SKM-1 (cell line): ENCODE measurements around the gene IFI30.

ENCODE experiments used
- DNase-seq: peaks from one replicate; lab custom pipeline; 2025; ENCODE audit not compliant: unreplicated experiment; lab: John Stamatoyannopoulos, UW

IFI30 gene

GRCh38 chr19:18223860-18224524 is 50.4 kb downstream of the IFI30 start:
- peak; percentile 61 for DNase-seq

DNA sequence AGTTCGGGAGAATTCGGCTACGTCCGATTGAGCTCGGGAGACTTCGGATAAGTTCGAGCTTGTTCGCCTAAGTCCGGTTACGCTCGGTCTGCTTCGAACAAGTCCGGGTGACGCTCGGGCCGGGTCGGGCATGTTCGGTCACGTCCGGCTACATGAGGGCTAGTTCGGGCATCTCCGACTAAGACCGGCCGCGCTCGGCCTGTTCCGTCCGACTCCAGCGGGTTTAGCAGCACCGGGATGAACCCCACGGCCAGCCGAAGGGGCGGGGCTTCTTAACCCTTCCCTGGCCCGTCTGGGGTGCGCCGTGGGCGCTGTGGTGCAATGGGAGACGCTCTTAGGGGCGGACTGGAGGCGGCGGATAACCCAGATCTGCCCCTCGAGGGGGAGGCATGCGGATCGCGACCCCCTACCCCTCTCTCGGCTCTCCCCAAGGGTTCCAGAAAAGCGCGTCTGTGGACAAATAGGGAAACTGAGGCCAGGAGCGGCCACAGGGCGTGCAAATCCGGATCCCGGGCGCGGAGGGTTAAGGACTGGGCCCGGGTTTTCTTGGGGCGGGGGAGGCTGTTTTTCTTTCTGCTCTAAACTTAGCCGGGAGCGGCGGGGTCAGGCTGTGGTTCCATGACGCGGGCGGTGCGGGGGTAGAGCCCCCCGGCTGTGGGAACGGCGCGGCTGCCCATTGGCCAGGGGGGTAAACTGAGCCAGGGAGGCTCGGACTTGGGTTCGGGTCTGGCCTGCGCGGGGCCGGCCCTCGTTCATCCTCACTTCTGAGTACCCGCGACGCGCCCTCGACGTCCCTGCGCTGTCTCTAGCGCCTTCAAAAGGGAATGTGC is 51.1 kb downstream of the IFI30 start:
- DNase-seq, result peak; percentile 89

GRCh38 chr19:18225355-18225701 is 51.7 kb downstream of the IFI30 start:
- no peak for DNase-seq

GRCh38 chr19:18225702-18226468 is 52.3 kb downstream of the IFI30 start, which contains the start of gene PDE4C:
PDE4C (minus strand) TSS chr19:18226438; CDS start chr19:18226415, 23 bp downstream.
- no peak for DNase-seq

DNA sequence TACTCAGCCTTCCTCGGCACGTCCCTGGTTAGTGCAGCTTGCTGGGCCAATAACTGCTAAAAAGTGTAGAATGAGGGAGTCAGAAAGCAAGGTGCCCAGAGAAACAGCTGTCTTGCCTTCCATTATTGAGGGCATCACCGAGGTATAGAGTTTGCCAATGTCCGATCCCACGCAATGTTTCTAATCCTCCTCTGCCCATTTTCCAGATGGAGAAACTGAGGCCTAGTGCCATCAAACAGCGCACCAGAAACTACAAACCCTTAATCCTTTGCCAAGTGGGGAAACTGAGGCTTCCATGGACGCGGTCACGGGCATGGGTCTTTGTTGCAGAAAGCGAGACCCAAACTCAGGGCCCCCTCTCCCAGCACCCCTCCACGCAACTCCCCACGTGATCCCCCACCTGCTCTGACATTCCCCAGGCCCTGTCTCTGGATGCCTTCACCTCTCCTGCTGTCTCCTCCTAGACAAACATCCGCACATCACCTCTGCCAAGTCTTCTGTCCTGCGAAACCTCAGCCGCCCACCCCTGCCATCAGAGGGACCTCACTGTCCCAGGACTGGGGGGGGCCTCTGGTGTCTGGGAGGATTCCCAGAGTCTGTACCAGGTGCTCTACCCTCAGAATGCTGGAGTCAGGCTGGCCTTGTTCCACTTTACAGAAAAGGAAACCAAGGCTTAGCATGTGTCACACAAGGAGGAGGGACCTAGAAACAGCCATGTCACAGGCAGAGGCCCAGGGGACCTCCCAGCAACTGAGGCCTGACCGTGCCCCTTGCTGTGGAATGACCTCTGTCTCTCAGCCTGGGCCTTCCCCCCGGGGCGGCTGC is 53.6 kb downstream of the IFI30 start:
- DNase-seq, result no peak
